ENCODE data around the gene TACR1.

- TF ChIP-seq EZH2 (optimal IDR thresholded peaks at IDR 0.05; ENCODE audit: low read depth, low read length), result no peak
- TF ChIP-seq CTCF (IDR thresholded peaks at IDR 0.05; ENCODE audit: low read length), result no peak
Measured at GRCh38 chr2:75045526-75046050, 153.7 kb downstream of the TACR1 start.
